Progenitor cell of endocrine pancreas (in vitro differentiated cells): ENCODE data around the gene CCNG2. TPM values are rescaled to one million over a fixed set of nuclear protein-coding genes. Genes with fewer than 3 reads are reported as not detected.
A peak's percentile ranks its signal among the peaks of the same experiment; 100 is the strongest.

ENCODE experiments used
- DNase-seq: peaks from one replicate; pipeline ENCODE4 v3.0.0; 2021; ENCODE audit warnings: low spot score; ENCODE audit not compliant: unreplicated experiment
- H3K27ac Mint-ChIP-seq: 2 replicates; pipeline ENCODE4 v1.8.0; 2021; ENCODE audit warnings: mild to moderate bottlenecking, moderate library complexity, mixed read lengths
- H3K27me3 Mint-ChIP-seq: 2 replicates; pipeline ENCODE4 v1.8.0; 2021; ENCODE audit warnings: mixed read lengths
- H3K36me3 Mint-ChIP-seq: 2 replicates; pipeline ENCODE4 v1.8.0; 2022; ENCODE audit warnings: mixed read lengths; ENCODE audit not compliant: insufficient read depth
- H3K4me1 Mint-ChIP-seq: 2 replicates; pipeline ENCODE4 v1.8.0; 2021; ENCODE audit warnings: low read depth, mixed read lengths
- H3K4me3 Mint-ChIP-seq: 2 replicates; pipeline ENCODE4 v1.8.0; 2021; ENCODE audit warnings: low read depth, mild to moderate bottlenecking, moderate library complexity, mixed read lengths
- H3K9me3 Mint-ChIP-seq: 2 replicates; pipeline ENCODE4 v1.8.0; 2021; ENCODE audit warnings: low read depth, mixed read lengths
- CTCF ChIP-seq: fragments of 200-600 bp; sonication (generic); IDR thresholded peaks from one replicate; pipeline ENCODE4 v1.5.0; 2021; ENCODE audit warnings: antibody characterized with exemption, mild to moderate bottlenecking; ENCODE audit not compliant: unreplicated experiment
- total RNA-seq: library from RNA; stranded (reverse); gene quantifications from 2 replicates; pipeline ENCODE4 v1.2.1, GENCODE V29; 2021

CCNG2 gene
- total RNA-seq, 1 donor from 2014 or later: 89.5 TPM

GRCh38 chr4:77167866-77168265 lies 10.9 kb downstream of the CCNG2 start:
- H3K9me3 Mint-ChIP-seq: peaks cover 3% of the 10 kb centered on the region
- no peak overlapping the region for H3K4me3 Mint-ChIP-seq
- TF ChIP-seq CTCF: no peak
- peaks cover 62% of the 10 kb centered on the region for H3K36me3 Mint-ChIP-seq
- no peaks in the 10 kb centered on the region for H3K27me3 Mint-ChIP-seq
- H3K4me1 Mint-ChIP-seq: peaks cover 56% of the 10 kb centered on the region
- DNase-seq: no peak
- H3K27ac Mint-ChIP-seq: peak overlapping the region; percentile 65

- H3K27ac Mint-ChIP-seq: peak overlapping the region; percentile 82
- DNase-seq: no peak
- no peak overlapping the region for H3K4me3 Mint-ChIP-seq
- no peaks in the 10 kb centered on the region for H3K27me3 Mint-ChIP-seq
- TF ChIP-seq CTCF: no peak
- H3K36me3 Mint-ChIP-seq: peaks cover 49% of the 10 kb centered on the region
- H3K9me3 Mint-ChIP-seq: peaks cover 3% of the 10 kb centered on the region
- peaks cover 45% of the 10 kb centered on the region for H3K4me1 Mint-ChIP-seq
Measured at GRCh38 chr4:77169481-77169880, 12.5 kb downstream of the CCNG2 start.

- no peak for DNase-seq
- peaks cover 40% of the 10 kb centered on the region for H3K36me3 Mint-ChIP-seq
- H3K4me3 Mint-ChIP-seq: no peak overlapping the region
- H3K27ac Mint-ChIP-seq: peak overlapping the region; percentile 87
- no peak for TF ChIP-seq CTCF
- peaks cover 2% of the 10 kb centered on the region for H3K27me3 Mint-ChIP-seq
- H3K4me1 Mint-ChIP-seq: peaks cover 39% of the 10 kb centered on the region
- peaks cover 3% of the 10 kb centered on the region for H3K9me3 Mint-ChIP-seq
Measured at GRCh38 chr4:77170926-77171325, 13.9 kb downstream of the CCNG2 start.

GRCh38 chr4:77172336-77172735 lies 15.3 kb downstream of the CCNG2 start:
- Mint-ChIP-seq H3K36me3 (peaks cover 35% of the 10 kb centered on the region), H3K27me3 (peaks cover 5% of the 10 kb centered on the region), H3K4me1 (peaks cover 37% of the 10 kb centered on the region), H3K9me3 (peaks cover 3% of the 10 kb centered on the region), H3K4me3 (no peak overlapping the region), H3K27ac (no peak overlapping the region)
- no peak for DNase-seq
- no peak for TF ChIP-seq CTCF

GRCh38 chr4:77174426-77174825 lies 17.4 kb downstream of the CCNG2 start:
- H3K36me3 Mint-ChIP-seq: peaks cover 20% of the 10 kb centered on the region
- no peak overlapping the region for H3K4me3 Mint-ChIP-seq
- H3K9me3 Mint-ChIP-seq: peaks cover 3% of the 10 kb centered on the region
- no peak overlapping the region for H3K27ac Mint-ChIP-seq
- no peak for DNase-seq
- H3K27me3 Mint-ChIP-seq: peaks cover 9% of the 10 kb centered on the region
- no peak for TF ChIP-seq CTCF
- H3K4me1 Mint-ChIP-seq: peaks cover 20% of the 10 kb centered on the region
